Prostate gland (tissue), 2 donors: ENCODE measurements around the gene PRMT3.

Experiments
- CTCF ChIP-seq, 4 experiments: fragments of 200-600 bp in 2 of 4; fragments of 450-650 bp in 2 of 4; sonication (generic) in 2 of 4; IDR thresholded peaks; 1 replicate in 3 of 4; 2 replicates in 1 of 4; pipeline ENCODE4 v1.5.1; 2016 to 2019; ENCODE audit warnings: antibody characterized with exemption in 4 of 4, mild to moderate bottlenecking in 2 of 4, moderate library complexity in 2 of 4
- POLR2A ChIP-seq: fragments of 450-650 bp; IDR thresholded peaks from one replicate; pipeline ENCODE4 v1.6.1; 2016; ENCODE audit warnings: antibody characterized with exemption, mild to moderate bottlenecking
- POLR2AphosphoS5 ChIP-seq: sonication (generic); formaldehyde crosslinking; IDR thresholded peaks from one replicate; pipeline ENCODE4 v1.6.1; 2017; ENCODE audit warnings: antibody characterized with exemption

GRCh38 chr11:20351136-20351535 is 36.4 kb upstream of the PRMT3 start:
- TF ChIP-seq CTCF (IDR thresholded peaks at IDR 0.05) = no peak
- TF ChIP-seq POLR2A = no peak
- no peak for TF ChIP-seq POLR2AphosphoS5
